Measurements from ENCODE around the gene CD44.

CD44 gene

DNA sequence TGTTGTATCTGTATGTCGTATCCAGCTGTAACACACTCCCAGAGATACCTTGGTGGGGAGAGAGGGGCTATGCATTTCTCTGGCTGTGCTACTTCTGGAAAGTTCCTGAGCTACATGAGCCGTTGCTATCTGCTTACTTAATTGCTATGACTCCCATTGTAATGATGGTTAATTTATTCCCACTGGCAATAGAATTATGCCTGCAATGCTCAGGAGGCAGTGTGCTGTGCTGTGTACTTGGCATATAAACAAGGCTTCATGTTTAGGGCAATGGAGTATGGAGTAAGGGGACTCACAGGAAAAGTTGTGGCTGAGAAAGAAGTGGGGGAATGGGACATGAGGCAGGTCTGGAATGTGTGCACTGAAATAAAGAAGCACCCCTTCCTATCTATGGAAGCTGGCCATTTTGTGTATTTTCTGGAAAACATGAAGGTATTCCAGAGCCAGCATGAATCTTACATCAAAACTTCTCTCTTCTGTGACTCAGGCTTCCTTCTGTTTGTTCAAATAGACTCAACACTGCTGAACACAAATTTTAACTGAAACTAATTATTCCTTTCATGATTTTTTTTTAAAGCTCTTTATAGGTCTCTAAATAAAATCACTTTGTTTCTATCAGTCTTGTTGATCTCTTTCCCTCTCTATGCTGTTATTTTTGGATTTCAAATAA lies 40.6 kb downstream of the CD44 start:
- no peak for FAIRE-seq

DNA sequence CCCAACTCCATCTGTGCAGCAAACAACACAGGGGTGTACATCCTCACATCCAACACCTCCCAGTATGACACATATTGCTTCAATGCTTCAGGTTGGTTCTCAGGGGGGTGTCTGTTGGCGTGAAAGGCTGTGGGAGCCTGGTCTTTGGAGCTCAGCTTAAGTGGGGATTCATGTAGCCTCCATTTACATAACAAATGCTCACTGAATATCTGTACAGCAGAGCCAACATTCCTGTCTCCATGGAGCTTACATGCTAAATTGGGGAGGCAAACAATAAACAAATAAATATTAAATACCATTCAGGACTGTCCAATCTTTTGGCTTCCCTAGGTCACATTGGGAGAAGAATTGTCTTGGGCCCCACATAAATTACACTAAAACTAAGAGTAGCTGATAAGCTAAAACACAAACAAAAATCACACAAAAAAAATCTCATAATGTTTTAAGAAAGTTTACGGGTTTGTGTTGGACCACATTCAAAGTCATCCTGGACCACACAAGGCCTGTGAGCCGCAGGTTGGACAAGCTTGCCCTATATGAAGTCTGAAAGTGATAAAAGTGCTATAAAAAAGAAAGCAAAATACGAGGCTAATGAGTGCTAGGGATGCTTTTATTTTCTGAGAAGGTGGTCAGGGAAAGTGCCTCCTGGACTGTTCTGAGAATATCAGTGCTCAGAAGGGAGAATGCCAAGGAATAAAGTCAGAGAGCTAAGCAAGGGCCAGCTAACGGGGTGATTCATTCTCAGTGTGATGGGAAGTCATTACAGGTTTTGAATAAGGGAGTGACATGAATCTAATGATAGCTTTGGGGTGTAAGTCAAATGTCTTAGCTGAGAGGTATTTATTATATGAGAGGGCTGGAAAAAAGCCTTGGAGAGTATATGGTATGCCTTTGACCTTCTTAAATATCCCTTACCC lies 41.6 kb downstream of the CD44 start:
- FAIRE-seq, result no peak

DNA sequence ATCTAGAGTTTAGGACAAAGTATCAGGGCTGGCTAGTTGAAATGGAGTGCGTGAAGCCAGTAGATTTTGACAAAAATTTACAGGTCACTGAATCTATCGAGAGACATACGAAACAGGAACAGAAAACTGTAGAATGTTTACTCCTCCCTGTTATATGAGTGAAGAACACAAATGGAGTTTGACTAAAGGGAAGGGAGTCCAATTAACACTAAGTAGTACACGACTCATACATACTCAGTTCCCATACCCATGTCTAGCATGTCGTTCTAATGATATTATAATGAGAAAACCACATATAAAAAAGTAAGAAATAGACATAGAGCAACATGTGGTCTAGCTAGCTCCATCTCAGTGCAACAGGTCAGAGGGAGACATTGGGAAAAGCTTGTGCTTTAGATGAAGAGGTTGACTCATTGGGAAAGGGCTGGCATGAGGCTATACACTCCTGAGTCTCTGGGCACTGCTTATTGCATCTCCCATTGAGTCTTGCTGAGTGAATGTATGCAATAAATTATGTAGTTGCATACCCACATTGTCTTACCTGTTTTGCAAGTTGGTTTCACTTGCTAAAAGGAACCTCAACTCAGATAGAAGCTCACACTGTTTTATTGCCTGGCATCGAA lies 43.5 kb downstream of the CD44 start:
- FAIRE-seq, result no peak

DNA sequence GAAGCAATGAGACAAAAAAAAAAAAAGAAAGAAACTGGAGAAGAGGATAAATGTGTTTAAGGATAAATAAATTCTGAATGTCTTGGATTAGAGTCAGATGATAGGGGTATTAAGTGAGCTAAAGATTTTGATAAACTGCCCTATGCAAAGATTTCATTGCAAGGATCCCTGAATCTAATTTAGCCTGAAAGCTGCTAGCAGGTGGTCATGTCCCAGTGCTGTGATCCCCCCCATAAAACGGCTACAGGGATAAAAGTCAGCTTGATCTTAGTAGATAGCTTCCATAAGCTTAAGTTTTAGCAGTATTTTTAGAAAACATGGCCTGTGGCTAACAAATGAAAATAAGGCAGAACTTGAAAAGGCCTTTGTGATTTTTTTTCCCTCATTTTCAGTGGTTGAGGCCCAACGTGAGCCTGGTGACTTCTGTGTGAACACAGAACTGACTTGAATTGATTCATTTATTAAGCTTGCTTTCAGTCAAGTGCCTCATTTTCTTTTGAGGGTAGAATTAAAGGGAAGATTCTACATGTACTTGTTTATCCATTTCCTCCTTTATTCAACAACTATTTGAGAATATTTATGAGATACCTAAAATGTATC lies 44.5 kb downstream of the CD44 start:
- no peak for FAIRE-seq

DNA sequence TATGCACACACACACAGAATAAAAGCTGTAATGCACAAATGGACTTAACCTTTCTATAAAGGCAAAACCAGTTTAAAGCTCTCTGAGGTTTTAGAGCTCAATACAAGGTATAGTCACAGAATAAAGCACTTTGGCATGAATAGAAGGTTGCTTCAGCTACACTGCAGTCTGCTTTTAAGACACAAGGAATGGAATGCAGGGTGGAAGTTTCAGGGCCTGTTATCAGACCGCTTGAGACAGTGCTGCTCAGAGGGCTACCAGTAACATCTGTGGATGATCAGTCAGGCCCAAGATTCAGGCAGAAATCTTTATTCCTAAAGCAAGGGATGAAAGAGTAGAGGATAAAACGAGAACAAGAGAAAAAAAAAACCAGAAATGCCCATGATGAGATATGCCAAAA lies 46.7 kb downstream of the CD44 start:
- FAIRE-seq, result no peak

DNA sequence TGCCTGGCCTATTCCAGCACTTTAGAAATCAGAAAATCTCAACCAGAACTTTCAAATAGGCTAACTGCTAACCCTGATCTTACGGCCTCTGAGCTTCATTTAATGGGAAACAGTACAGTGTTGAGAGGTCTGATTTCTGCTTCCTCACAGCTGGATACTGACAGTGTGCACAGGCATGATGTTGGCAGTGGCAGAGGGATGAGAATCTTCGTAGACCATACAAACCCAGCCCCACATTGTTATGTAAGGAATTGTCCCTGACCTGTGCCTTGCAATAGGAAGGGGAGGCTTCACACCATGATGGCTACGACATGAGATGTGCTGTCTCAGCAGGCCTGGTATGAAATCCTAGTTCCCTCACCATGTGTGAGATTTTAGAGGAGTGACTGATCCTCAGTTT lies 49.0 kb downstream of the CD44 start:
- FAIRE-seq, result no peak

DNA sequence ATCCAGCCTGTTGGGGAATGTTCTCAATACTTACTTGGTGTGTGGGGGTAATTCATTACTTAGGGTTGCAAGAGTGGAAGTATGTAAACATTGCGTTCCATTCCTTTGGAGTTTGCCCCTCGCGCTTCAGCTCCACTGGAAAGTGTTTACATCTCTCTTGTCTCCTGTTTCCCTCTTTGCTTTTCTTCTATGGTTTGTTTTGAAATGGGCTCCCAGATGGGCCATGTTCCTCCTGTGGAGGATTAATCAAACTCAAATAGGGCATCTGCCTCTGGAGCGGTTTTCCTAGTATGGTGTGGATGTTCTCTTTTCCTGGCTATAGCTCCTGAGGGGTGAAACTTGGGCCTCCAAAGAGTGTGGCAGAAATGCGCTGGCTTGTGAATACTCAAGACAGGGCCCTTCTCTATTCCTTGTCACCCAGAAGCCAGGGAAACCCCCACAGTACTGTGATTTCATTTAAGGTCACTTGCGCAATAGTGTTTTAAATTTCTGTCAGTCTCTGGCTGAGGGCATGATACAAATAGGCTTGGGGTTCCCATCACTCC lies 51.9 kb downstream of the CD44 start:
- FAIRE-seq, result no peak

DNA sequence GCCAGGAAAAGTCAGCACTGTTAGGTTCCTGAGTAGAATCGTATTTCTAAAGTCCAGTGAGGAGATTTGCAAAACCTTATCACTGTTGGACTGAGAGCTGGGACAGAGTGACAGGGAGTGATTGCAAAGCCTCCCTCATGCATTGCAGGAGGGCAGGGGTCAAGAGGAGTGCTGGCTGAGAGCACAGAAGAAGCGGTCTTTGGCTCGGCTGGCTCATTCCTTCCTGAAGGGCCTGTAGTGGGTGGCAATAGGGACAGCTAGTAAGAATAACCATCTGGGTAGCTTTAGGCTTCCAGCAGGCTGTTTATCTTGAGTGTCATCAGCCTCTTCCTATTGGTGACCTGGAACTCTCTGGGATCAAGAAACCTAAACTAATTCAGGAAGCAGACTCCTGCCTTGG lies 53.4 kb downstream of the CD44 start:
- no peak for FAIRE-seq

DNA sequence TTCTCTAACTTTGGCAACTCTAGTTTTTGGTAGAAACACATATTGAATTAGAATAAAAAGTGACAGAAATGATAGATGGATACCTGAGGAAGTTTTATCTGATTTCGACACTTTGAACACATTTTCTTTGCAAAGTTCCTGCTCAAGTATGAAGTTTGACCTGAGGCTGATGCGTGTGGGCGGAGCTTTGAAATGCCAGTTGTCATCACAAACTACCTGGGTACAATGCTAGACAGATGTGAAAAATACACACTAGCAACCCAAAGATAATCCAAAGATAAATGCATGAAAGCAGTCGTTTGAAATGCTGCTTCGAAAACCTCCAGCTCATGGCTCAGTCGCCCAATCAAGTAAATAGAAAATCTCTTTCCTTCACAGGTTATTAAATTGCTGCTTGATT lies 54.8 kb downstream of the CD44 start:
- FAIRE-seq, result no peak

DNA sequence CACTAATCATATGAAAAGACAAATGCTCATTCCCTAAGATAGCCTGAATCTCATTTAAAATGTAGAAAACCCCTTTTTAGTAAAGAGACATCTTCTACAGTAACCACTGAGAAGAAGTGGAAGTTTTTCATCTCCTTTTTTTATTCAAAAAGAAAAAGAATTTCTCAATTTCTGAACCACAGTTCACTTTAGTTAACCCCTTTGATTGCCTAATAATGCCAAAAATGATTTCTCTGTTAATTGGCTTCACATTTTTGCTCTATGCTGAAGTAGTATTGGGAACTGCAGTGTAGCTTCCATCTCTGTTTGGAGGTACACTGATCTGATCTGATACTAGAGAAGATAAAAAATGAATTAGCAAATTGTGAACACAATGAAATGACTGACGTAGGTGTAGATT lies 58.3 kb downstream of the CD44 start:
- no peak for FAIRE-seq

DNA sequence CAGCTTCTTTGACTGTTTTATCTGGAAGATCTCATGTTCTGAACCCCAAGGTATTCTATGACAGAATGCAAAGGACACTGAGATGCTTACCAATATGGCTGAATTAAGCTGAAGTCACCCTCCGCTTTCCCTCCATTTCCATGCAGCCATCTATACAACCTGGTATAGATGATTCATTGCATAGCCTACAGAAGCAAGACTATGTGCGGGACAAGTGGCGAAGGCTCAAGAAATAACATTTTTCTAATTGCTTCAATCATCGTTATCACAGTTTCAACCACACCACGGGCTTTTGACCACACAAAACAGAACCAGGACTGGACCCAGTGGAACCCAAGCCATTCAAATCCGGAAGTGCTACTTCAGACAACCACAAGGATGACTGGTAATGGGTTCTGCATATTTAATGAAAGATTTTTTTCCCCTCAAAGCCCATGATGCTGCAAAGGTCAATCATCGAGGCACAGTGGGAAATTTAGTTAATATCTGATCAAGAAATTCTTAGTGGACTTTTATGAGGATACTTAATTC lies 61.9 kb downstream of the CD44 start:
- no peak for FAIRE-seq

DNA sequence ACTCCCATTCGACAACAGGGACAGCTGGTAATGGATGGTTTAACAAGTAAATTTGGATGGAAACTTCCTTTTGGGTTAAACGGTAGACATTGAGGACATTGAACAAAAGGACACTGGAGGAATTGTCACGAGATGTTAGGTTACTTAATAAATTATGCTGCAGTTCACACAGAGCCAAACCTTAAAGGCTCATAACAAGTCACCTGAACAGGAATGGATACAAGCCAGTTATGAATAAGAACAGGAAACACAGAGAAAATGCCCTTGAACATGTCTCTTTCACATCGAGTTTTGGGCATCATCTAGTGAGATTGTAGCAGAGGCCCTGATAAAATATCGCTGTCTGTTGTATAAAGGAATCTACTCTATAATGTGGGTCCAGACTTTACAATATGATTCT lies 65.6 kb downstream of the CD44 start:
- no peak for FAIRE-seq

DNA sequence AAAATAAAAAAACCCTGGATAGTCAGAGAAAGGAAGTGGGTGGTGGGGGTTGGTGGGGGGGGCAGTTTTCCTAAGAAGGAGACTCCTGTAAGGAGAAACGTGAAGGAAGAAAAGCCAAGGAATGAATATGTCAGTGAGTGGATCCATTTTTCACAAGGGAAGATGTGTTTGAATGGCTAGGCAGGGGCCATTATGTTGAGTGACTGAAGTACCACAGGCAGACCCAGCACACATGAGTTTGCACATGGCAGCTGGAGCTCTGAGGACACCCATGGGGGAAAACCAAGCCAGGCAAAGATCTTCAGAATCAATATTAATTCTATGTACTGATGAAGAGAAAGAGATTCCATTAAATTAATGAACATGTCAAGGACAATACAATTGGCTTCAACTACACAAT lies 67.6 kb downstream of the CD44 start:
- no peak for FAIRE-seq

DNA sequence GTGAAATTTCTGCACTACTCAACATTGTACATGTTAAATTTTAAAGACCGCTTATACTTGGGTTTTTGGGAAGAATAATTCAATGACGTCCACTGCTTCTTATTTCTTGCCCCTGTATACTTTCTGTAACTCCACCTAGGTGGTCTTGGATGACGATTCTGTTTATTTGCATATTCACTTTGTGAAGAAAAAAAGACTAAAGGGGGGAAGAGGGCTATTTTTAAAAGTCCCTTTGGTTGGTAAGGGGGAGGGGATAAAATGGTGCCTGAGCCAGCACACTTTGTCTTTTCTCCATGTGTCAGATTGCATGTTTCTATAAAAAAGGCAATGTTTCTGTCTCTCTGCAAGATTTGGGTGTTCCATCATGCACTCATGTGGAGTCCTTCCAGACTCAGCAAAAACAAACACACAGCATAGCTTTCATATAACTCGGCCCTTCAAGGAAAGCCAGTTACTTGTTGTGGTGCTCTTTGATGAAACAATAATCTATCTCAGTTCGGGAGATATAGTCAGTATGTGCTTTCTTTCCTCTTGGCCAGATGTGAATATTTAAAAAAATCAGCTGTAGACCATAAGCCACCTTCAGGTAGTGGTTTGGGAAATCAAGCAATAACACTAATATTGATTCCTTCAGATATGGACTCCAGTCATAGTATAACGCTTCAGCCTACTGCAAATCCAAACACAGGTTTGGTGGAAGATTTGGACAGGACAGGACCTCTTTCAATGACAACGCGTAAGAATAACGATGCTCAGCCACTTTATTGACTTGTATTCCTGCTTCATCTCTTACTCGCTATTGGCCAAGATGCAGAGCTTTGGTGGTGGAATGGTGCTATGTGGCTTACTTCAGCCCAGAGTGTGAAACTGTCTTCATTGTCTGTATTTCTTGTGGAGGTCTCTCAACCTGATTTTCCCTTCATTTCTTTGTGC lies 68.8 kb downstream of the CD44 start:
- no peak for FAIRE-seq

DNA sequence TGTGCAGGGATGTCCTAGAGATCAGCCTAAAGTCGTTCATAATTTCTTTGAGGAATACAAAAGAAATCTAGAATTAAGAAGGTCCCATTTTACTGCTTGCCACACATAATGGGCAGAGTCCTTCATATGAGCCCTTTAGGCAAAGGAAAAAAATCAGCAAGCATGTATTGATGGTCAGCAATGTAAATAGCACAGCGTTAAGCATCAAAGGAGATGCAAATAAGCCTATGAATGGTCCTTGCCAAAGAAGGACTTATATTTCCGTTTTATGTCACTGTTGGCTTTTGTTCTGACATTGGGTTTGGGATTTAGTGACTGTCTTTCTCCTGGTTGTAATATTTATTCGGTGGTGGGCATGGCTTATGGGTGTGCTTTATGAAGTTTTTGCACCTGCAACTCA lies 69.8 kb downstream of the CD44 start:
- FAIRE-seq, result no peak

DNA sequence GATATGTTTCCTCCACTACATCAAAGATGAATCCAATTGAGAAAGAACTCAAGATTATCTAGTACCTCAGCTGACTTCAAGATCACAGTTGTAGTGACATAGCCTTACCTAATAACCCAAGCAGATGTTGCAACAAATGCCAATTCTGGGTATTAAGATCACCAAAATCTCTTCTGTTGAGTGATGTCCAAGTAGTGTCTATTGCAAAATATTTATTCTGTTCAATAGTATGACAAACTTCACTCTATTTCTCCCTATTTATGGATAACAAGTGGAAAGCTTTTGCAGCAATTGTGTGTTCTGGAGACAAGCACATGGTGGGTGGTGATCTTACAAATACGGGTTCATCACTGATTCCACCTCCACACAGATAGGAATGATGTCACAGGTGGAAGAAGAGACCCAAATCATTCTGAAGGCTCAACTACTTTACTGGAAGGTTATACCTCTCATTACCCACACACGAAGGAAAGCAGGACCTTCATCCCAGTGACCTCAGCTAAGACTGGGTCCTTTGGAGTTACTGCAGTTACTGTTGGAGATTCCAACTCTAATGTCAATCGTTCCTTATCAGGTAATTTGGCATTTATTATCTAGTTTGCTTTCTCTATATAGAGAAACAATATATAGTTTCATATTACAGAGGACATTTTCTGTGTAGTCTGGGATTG lies 72.0 kb downstream of the CD44 start:
- no peak for FAIRE-seq

DNA sequence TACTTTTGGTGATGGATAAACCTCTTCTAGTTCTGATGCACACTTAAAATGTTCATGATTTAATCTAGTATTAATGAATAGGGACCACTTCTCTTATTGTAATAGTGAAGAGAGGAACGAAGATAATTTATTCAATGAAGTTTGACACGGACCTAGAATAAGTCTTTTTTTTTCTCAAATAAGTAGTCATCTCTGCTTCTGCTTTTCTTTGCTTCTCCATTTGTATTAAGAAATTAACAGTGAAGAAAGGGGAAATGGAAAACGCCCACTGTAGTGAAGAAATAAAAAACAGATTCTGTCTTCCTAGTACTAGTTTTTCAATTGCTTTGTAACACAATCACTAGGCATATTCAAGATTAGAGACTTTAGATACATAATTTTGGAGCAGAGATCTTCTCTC lies 73.0 kb downstream of the CD44 start:
- FAIRE-seq, result no peak

DNA sequence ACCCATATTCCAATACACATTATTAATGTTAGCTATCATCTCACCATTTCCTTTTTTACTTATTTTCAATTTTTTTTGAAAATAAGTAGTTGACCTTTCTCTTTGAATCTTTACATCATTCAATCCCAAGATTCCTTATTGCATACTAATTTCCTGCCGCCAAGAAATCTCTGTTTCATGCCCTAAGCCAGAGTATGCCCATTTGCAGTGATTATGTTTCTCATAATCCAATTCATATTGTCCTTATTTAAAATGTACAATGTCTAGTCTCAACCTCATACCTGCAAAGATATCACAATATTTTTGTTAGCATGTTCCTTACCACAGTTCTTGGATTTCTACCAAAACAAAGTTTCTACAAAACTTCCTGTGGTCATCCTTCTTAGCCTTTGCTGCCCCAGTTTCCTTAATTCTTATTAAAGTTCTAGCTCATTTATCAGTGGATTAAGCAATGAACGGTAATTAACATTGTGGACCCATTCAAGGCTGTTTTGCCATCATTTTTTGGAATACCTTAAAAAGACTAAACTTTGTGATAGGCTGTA lies 75.3 kb downstream of the CD44 start:
- FAIRE-seq, result no peak

DNA sequence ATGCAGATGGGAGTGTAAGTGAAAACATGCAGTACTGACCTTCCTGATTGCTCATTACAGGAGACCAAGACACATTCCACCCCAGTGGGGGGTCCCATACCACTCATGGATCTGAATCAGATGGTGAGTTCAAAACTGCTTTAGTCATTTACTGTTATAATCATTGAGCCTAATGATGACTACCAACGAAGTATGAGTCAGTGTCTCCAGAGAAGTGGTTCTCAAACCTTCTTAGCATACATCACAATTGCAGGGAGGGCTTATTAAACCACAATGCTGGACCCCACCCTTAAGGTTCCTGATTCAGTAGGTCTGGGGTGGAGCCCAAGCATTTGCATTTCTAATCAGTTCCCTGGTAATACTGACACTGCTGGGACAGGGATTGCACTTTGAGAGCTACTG lies 75.8 kb downstream of the CD44 start:
- no peak for FAIRE-seq

DNA sequence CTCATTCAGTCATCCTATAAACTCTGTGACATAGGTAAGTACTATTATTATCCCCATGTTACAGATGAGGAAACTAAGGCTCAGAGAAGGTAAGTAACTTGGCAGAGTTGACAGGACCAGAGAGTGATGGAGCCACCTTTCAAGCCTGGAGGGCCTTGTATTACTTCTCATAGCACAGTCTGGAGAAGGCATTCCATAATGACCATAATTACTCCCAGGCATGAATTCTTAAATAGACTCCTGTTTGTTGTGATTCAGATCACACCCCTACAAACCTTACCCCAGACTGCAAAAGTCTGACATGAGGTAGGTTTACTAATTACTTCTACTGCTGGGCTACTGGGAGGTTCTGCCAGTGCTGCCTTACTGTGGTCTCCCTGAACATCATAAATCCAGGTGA lies 77.0 kb downstream of the CD44 start:
- no peak for FAIRE-seq

Measured in G401.6 (cell line).